Measurements from ENCODE around the gene MPND. TPM values are rescaled to one million over a fixed set of nuclear protein-coding genes. Genes with fewer than 3 reads are reported as not detected.

The MPND gene
- total RNA-seq, 2 donors from 2014 or later: 6.2 to 7.3 TPM

DNA sequence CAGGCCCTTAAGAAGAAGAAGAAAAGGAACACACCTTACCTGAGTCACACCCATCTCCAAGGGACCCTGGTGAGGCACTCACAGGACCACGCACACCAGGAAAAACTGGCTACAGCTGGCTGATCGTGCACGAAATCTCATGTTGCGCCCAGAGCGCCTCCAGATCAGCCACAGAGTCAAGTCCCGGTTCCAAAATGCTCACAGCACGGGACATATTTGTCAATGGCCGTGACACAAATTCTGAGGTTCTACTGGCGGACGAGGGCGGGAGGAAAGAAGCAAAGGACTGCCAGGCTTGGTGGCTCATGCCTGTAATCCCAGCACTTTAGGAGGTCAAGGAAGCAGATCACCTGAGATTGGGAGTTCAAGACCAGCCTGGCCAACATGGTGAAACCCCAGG lies 35.5 kb downstream of the MPND start:
- Histone ChIP-seq H3K9me3 (no peaks in the 10 kb centered on the region), H3K36me3 (no peaks in the 10 kb centered on the region), H3K4me1 (peaks cover 0 to 73% of the 10 kb centered on the region in 2 donors), H3K4me3 (no peak overlapping the region), H3K27ac (peak overlapping the region in 1 of 2 donors; percentile 56), H3K27me3 (no peaks in the 10 kb centered on the region)
- TF ChIP-seq, protein P1, sequence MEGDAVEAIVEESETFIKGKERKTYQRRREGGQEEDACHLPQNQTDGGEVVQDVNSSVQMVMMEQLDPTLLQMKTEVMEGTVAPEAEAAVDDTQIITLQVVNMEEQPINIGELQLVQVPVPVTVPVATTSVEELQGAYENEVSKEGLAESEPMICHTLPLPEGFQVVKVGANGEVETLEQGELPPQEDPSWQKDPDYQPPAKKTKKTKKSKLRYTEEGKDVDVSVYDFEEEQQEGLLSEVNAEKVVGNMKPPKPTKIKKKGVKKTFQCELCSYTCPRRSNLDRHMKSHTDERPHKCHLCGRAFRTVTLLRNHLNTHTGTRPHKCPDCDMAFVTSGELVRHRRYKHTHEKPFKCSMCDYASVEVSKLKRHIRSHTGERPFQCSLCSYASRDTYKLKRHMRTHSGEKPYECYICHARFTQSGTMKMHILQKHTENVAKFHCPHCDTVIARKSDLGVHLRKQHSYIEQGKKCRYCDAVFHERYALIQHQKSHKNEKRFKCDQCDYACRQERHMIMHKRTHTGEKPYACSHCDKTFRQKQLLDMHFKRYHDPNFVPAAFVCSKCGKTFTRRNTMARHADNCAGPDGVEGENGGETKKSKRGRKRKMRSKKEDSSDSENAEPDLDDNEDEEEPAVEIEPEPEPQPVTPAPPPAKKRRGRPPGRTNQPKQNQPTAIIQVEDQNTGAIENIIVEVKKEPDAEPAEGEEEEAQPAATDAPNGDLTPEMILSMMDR (IDR thresholded peaks at IDR 0.05): no peak
- DNase-seq (ENCODE audit: low spot score): no peak

DNA sequence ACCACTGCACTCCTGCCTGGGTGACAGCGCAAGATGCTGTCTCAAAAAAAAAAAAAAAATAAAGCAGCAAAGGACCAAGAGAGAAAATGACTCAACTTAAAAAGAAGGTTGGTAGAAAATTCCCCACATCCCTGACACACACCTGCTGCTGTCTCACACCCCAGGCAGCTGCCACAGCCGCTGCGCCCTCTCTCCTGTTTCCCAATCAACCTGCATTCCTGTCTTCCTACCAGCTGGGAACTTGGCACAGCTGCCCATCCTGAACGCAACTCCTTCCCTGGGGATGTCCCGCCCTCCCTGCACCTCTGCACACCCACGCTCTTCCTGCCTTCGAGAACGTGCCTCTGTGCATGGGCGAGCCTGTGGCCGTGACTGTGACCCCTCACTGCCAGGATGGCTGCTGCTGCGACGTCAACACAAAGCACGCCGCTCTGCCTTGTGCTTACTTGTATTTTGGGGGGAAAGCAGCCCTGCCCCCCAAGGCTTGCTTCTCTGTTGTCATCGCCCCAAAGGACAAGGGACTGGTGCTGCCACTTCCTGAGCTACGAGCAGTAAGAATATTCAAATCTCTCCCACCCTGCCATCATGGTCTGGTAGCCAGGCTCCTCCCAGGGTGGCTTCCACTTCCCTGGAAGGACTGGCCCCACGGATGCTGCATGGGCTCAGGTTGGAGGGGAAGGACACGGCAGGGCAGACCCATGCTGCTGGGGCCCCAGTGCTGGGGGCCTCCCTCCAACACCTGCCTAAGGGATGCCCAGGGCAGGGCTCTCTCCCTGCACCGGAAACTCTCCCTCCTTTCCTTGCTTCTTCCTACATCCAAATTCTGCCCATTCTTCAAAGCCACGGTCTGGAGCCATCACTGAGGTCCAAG lies 36.3 kb downstream of the MPND start:
- Histone ChIP-seq H3K27ac (peak overlapping the region; percentile 56 to 68), H3K4me3 (no peak overlapping the region), H3K27me3 (no peaks in the 10 kb centered on the region), H3K4me1 (peaks cover 0 to 66% of the 10 kb centered on the region in 2 donors), H3K36me3 (no peaks in the 10 kb centered on the region), H3K9me3 (no peaks in the 10 kb centered on the region)
- TF ChIP-seq, protein P1 (IDR thresholded peaks at IDR 0.05): no peak
- DNase-seq (ENCODE audit: low spot score): no peak

DNA sequence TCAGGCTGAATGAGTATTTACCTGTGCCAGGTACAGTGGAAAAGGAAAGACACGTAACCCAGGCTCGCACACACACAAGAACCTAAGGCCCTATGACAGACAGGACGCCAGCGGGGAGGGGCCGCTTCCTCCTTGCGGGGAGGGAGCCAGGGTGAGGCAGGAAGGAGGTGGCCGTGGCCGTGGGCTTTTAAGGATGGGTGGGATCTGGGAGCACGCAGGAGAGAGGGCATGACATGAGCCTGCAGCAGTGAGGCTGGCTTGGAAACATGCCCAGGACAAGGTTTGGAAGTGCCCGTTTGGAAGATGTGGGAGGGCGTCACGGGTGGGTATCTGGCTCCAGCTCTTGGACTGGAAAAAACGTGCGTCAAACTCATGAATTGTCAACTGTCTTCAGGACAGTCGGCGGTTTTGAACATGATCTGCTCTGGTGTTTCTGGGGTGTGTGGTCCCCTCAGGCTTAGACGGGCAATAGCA lies 36.9 kb downstream of the MPND start:
- DNase-seq (ENCODE audit: low spot score): no peak
- Histone ChIP-seq H3K4me1 (peaks cover 0 to 59% of the 10 kb centered on the region in 2 donors), H3K36me3 (no peaks in the 10 kb centered on the region), H3K4me3 (no peak overlapping the region), H3K27me3 (no peaks in the 10 kb centered on the region), H3K9me3 (no peaks in the 10 kb centered on the region), H3K27ac (peak overlapping the region; percentile 56 to 68)
- TF ChIP-seq, protein P1 (IDR thresholded peaks at IDR 0.05): no peak

DNA sequence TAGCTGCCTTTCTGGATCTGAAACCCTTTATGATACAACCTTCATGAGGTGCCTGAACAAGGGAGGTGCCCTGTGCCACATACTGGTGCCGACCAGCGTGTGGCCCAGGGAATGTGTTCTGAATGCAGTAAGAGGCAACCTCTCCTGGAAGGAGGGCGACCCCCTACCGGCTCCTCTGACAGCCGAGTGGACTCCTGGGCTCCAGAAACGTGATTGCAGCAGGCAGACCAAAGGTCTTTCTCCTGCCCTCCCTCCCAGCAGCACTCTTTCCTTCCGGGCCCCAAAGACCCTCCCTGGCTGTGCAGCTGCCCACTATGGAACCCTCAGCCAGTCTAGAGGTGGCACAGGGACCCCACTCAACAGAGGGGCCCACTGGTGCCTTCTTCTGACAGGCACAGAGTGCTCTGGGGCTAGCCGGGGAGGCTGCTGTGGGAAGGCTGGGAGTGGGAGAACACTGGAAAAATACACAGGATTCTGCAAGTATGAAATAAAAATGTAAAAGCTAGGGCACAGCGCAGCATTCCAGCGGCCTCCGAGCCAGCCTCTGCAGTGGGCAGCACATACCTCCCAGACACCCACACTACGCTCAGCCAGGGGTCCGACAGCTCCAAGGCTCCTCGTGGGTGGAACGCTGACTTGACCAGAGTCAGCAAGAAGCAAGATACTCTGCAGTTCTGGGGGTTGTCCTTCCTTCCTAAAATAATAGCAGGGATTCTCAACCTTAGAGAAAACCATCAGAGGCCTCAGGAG lies 42.1 kb downstream of the MPND start:
- Histone ChIP-seq H3K4me1 (peaks cover 0 to 36% of the 10 kb centered on the region in 2 donors), H3K27me3 (no peaks in the 10 kb centered on the region), H3K9me3 (no peaks in the 10 kb centered on the region), H3K27ac (no peak overlapping the region), H3K4me3 (no peak overlapping the region), H3K36me3 (no peaks in the 10 kb centered on the region)
- TF ChIP-seq, protein P1 (IDR thresholded peaks at IDR 0.05): no peak
- DNase-seq (ENCODE audit: low spot score): no peak

DNA sequence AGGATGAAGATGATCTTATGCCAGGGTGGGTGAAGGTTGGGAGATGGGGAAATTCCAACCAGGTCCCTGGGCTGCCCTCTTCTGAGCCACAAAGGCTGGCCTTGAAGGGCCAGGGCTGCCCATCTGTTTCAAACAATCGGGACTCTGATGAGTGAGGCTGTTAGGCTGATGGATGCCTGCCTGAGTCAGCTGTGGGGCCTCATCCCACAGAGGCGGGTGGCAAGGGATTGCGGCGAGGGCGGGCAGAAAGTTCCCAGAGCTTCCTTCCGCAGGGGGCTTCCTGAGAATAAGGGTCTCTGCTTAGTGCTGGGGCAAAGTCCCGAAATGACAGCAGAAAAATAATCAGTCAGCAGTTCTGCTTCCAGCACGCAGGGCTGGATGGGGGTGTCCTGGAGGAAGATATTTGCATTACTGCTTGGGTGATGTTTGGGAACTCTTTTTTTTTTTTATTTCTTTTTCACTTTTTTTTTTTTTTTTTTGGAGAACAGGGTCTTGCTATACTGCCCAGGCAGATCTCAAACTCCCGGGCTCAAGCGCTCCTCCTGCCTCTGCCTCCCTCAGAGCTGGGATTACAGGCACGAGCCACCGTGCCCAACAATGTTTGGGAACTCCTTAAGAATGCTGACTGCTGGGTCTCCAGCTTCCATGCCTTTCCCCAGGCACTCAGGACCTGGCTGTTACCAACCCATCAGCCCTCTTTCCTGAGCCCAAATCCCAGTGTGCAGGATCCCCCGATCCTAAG lies 42.9 kb downstream of the MPND start:
- Histone ChIP-seq H3K4me1 (peaks cover 0 to 36% of the 10 kb centered on the region in 2 donors), H3K27me3 (no peaks in the 10 kb centered on the region), H3K4me3 (no peak overlapping the region), H3K9me3 (no peaks in the 10 kb centered on the region), H3K36me3 (no peaks in the 10 kb centered on the region), H3K27ac (no peak overlapping the region)
- no peak for DNase-seq (ENCODE audit: low spot score)
- TF ChIP-seq, protein P1 (IDR thresholded peaks at IDR 0.05): no peak

Data from right atrium auricular region (tissue), 2 donors.